ENCODE data around the gene MACROH2A1. TPM values are rescaled to one million over a fixed set of nuclear protein-coding genes. Genes with fewer than 3 reads are reported as not detected.

MACROH2A1 gene
- total RNA-seq, 1 donor from 2014 or later, result 196 TPM

DNA sequence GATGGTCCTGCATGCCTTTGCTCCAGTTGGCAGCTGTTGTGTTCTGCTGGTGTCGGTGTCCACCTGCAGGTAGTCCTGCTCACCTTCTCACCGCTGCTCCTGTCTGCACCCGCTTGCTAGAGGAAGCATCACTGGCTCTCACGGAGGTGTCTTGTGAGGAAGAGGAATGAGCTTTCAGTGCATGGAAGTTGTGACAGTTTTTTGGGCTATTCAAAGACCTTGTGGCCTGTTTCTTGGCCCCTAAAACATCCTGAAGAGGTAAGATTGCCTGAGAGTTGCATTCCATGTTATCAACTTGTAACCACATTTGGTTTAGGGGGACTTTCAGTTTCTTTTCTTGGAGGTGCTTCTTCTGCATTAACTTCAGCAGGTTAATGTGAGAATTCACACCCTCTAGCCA is 85.6 kb downstream of the MACROH2A1 start:
- no peak for ATAC-seq

DNA sequence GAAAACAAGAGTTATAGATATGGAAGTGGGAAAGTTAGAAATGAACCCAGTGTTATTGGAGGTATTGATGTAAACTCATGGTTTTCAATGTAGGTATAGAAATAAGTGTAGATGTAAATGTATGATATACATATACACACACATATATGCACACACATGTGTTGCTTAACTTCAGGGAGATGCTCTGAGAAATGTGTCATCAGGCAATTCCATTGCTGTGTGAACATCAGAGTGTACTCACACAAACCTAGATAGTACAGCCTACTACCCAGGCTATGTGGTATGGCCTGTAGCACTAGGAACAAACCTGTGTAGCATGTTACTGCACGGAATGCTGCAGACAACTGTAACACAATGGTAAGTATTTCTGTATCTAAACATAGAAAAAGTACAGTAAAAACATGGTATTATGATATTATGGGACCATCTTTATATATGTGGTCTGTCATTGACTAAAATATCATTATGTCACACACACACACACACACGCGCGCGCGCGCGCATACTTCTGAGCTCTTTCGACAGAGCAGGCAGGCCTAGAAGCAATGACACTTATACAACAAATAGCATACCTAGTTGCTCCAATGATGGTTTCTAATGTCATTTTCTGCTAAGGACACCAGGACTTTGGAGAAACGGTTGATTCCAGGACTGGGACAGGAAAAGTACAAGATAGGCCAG is 86.6 kb downstream of the MACROH2A1 start:
- ATAC-seq, result no peak

DNA sequence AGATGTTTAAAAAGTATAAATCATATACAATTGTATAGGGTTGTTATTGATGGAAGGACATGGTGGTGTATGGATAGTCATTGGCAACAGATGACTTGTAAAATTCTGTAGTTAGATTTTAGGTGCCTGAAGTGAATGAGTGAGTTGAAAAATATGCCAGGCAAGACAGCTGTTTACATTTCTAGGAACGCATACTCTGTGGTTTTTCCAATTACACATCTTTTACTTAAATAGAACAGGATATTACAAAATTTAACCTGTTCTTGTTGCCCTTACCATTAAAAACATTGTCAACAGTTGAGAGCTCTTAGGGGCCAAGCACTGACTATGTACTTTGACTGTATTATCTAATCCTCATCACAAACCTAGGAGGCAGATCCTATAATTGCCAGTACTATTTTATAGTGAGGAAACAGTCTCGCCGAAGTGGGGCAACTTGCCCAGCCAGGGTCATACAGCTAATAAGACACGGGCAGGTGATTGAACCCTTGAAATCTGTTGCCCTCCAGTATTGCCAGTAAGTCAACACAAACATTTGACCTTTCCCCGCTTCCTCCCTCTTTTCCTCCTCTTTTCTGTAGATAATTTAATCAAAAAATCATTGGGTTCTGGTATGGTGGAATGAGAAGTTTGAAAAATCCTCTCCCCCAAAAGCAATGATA is 88.6 kb downstream of the MACROH2A1 start:
- no peak for ATAC-seq

DNA sequence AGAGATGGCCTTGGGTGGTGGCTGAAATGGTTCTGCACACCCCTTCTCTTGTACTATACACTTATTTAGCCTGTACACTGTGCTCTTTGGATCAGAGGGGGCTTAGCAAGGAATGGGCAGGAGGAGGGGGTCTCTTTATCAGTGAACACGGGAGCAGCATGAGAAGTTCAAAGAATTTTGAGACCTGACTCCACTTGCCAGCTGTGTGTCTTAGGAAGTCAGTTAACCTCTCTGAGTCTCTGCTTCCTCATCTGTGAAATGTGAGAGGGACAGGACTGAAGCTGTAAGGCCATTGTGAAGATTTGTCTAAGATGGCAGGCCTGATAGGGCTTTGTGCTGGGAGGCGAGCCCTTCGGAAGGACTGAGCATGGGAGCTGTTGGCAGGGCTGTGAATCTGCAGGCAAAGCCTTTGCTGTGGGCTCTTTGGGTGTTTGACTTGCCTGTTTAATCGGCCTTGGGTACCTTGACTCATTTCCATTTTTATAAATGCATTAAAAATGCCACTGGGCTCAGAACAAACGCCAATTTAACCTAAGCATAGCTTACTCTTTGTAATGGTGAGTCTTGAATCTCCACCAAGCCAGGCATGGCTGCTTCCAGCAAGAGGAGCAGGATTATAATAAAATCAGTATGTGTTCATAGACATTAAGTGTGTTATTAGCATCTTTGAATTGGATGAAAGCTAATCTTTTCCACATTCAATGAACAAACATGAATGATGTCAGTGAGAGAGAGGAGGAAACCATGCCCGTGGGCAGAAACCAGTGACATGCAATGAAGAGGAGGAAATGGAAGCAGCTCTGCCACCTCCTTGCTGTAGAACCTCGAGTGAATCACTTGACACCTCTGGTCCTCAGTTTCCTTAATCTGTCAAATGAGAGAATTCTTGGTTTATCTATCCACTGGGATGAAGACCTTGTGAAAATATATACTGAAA is 89.4 kb downstream of the MACROH2A1 start:
- peak; percentile 18 for ATAC-seq

DNA sequence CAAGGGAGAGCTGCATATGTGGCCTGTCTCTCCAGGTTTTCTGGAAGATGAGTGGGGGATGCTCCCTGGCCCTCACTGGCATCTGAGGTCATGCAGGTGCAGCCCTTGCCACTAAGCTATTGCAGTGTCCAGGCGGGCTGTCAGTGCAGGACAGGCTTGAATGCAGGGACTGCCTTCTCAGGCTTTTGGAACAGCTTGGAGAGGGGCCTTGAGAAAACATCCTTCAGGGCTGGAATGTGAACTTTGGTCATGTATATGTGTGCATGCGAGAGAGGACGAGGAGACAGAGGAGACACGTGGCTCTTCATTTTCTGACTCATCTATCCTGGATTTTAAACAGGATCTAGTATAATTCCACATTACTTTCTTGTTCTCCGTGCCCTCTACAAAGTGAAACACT is 90.3 kb downstream of the MACROH2A1 start:
- no peak for ATAC-seq

DNA sequence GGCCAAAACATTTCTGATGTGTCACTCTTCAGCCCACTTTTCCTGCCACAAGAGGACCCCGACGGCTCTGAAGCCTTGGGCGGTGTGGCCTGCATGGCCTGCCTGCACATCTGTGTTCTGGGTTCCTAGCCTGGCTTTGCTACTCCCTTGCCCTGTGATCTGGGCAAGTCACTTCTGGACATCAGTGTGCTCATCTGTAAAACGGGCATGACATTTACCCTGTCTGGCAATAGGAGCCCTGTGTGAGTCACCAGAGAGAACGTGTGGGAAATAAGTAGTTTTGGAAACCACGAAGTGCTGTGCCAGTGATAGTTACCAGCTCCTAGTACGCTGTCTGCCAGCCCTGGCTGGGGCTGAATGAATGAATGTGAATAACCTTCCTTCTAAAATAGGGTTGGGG is 90.8 kb downstream of the MACROH2A1 start:
- peak; percentile 17 for ATAC-seq

DNA sequence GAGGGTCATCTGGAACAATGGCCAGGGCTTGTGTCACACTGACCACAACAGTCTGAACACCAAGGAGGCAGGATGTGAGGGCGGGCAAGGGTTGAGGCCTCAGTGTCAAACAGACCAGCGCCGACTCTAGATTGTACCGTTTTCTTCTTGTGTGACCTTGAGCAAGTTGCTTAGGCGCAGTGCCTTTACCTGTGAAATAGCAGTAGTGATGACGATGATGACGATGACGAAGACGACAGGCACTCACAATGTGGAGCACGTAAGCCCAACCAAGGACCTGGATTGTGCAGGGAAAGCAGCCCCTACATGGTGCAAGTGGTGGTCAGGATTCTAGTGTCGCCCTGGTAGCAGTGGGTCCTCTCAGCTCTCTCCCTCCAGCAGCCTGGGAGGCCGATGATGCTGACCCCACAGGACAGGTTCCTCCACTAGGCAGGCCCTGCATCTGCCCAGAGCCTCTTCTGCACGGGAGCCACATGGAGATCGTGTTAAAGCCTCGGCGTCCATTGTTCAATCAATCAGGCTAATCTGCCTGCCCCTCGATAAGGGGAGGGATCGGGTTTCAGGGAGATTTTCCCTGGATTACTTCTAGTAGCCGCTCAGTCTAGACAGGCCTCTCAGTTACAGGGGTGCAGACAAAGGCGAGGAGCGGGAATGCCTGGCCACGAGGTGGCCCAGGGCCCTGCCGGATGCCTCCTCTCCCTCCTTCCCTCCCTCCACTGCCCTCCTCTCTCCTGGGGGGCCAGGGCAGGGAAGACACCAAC is 91.7 kb downstream of the MACROH2A1 start:
- no peak for ATAC-seq

DNA sequence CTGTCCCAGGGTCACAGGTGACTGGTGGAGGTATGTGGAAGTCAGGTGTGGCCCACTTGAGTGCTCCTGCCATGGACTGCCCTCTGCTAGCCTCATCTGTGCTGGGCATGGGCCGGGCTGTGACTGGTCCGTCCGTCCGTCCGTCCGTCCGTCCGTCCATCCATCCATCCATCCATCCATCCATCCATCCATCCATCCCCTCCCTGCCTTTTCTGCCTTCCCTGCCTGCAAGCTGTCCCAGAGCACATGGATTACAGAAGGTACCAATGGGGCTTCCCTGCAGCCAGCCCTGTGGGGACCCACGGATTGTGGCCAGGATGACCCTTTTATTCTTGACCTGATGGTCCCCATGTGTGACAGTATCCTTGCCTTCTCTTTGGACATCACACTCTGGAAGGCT is 92.5 kb downstream of the MACROH2A1 start:
- ATAC-seq, result no peak

DNA sequence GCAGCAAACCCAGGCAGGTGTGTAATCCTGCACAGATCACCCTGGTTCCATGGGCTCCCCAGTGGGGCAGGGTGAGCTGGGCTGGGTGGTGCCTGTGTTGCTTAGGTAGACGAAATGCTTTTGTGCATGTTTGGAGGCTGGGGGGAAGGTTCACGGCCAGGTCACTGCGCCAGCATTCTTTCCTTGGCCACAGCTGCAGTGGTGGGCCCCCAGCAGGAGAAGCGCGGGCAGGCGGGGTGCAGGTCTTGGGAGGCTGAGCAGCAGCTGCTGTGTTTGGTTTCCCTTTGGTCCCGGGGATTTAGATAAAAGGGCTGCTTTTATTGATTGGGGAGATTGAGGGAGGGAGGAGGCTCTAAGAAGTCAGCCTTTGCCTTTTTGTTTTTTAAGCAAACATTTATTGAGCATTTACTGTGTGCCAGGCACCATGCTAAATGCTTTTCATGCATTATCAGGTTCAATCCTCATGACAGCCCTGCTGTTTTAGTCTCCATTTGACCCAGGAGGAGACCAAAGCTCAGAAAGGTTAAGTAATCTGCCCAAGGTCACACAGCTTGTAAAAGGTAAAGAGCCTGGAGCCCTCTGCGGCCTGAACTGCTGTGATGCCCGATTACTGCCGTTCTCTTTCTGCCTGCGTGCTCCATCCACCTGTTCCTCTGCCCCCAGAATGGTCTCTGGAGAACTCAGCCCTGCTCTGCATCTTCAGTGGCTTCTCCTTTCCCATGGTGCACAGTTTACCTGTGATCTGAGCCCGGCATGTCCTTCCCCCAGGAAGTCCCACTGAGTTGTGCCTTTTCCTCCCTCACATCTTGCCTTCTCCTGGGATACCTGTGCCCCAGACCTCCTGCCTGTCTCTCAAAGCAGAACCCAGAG is 94.4 kb downstream of the MACROH2A1 start:
- ATAC-seq, result no peak

DNA sequence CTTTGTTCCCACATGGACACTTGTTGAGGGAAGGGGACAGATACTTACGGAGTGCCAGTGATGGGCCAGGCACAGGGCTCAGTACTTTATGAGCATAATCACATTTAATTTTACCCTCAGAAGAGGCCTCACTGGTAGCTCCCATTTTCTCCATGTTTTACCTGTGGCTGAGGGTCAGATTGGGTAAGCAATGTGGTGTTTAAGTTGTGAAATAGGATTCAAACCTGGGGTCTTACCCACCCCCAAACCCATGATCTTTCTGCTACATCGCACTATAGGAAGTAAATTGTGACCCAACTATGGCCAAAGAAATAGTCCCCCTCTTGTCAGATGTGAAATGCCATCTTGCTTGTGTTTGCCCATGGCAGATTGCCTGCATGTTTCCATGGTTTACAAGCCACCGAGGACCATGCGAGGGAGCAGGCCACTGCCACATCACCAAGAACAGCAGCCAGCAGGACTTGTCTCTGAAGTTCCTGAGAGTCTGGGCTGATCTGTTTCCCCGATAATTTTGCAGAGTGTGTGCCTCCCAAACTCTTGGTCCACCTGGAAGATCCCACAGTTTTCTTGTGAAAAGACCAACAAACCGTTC is 95.4 kb downstream of the MACROH2A1 start:
- ATAC-seq, result no peak

DNA sequence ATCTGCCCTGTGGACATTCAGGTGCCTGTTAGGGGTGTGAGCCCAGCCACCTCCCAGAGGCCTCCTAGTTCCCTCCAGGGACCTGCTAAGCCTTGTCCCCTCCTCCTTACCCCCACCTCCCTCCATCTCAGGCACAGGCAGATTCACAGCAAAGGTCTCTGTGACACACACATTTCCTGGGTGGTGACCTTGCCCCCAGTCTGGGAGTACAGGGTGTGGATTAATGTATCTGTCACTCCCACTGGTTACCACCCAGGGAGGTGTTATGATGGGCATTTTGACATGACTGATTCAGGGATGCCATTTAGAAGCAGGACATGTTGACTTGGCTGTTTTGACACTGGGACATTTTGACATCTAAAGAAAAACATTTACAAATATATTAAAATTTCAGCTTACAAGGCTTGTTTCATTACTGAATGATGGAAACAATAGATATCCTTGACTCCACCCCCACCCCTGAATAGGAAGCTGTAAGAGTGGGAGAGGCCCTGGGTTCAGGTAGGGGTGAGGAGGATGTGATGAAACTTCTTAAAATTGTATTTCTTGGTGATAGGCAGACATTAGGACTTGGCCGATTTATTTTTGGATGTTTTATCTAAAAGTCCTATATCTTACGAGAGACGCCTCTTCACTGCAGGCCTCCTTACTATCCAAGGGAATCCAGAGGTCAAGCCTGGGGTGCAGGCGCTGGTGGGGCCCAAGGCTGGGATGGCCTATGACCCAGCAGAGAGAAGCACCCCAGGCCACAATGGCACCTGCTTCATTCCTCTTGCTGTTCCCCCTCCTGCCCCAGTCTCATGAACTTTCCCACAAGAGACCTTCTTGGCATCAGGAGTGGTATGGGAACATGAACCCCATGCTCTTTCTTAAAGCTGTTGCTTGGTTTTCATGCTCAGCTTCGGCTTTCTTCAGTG is 101.9 kb downstream of the MACROH2A1 start:
- peak; percentile 50 for ATAC-seq

DNA sequence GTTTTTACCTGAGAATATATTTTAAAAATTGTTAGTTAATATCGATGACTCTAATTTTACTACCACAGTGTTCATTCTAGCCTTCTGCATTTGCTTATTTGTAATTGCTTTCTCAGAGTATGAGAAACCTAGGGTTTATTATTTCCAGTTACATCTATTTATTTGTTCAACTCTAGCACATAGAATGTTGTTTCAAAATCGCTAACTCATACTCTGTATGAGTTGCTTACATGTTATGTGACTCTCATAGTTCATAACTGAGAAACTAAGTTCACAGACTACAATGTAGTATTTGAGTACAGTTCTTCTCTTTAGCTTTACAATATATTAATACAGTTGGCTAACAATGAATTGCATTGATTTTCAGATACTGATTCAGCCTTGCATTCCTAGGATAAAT is 103.2 kb downstream of the MACROH2A1 start:
- no peak for ATAC-seq

DNA sequence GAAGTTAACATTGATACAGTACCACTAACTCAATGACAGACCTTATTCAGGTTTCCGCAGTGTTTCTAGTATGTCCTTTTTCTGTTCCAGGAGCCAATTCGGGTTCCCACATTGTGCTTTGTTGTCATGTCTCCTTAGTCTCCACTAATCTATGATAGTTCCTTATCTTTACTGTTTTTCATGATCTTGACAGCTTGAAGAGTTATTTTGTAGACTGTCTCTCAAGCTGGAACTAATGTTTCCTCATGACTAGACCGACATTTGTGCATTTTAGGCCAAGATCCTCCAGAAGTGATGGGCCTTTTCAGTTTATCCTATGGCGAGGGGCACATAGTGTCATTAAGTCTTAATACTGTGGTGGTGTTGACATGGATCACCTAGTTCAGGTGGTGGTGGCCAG is 104.2 kb downstream of the MACROH2A1 start:
- no peak for ATAC-seq

DNA sequence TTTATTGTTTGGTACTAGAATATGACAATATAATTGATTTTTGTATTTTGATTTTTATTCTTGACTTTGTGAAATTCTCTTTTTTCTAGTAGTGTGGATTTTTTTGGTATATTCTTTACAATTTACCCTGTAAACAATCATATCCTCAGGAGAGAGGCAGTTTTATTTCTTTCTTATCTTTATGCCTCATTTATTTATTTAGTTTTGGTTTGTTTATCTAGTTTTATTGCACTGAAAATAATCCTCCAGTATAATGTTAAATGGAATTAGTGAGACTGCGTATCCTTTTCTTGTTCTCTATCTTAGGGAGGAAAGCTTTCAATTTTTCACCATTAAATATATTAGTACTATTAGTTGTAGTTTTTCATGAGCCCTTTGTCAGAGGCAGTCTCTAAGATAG is 109.4 kb downstream of the MACROH2A1 start:
- ATAC-seq, result no peak

DNA sequence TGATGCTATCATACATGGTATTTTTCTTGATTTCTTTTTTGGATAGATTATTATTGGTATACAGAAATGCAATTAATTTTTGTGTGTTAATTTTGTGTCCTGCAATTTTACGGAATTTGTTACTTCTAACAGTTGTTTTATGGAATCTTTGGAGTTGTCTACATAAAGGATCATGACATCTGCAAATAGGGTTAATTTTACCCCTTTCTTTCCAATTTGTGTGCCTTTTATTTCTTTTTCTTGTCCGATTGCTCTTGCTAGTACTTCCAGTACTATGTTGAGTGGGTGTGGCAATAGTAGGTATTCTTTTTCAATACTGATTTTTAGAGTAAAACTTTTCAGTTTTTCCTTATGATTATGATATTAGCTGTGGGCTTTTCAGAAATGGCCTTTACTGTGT is 111.5 kb downstream of the MACROH2A1 start:
- no peak for ATAC-seq

Other genes with a start within 250 kb of the MACROH2A1 start
- not detected for gene DCANP1, start 48.1 kb upstream of the MACROH2A1 start, total RNA-seq
- gene TIFAB, start 53.1 kb upstream of the MACROH2A1 start, total RNA-seq, result not detected
- not detected for gene NEUROG1, start 136.7 kb upstream of the MACROH2A1 start, total RNA-seq
- 179 TPM for gene CXCL14, start 179.8 kb upstream of the MACROH2A1 start, total RNA-seq